Neural progenitor cell (in vitro differentiated cells): ENCODE results near the gene WASHC4.

ENCODE experiments used
- EZH2 ChIP-seq: fragments of 200-600 bp; sonication (generic); IDR thresholded peaks from 2 replicates; pipeline ENCODE4 v1.6.1; 2017; ENCODE audit warnings: antibody characterized with exemption, mild to moderate bottlenecking, moderate library complexity
- EZH2phosphoT487 ChIP-seq: fragments of 200-600 bp; sonication (generic); IDR thresholded peaks from 2 replicates; pipeline ENCODE4 v1.6.1; 2017; ENCODE audit warnings: antibody characterized with exemption
- TF ChIP-seq, protein P1 (sequence below): fragments of 200-600 bp; sonication (generic); IDR thresholded peaks from 2 replicates; pipeline ENCODE4 v1.5.1; 2017; ENCODE audit warnings: antibody characterized with exemption, mild to moderate bottlenecking

DNA sequence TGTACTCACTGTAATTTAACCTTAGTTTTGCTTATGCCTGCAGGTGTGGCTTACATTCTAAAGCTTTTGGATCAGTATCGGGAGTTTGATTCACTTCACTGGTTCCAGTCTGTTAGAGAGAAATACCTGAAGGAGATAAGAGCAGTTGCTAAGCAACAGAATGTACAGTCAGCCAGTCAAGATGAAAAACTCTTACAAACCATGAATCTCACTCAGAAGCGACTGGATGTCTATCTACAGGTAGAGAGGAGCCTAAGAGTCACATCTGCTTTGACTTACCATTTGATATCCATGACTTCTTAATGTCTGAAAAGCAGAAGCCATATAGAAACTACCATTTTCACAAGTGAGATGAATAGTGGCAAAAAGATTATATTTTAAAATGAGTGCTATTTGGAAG is 56.5 kb downstream of the WASHC4 start:
- TF ChIP-seq, protein P1, sequence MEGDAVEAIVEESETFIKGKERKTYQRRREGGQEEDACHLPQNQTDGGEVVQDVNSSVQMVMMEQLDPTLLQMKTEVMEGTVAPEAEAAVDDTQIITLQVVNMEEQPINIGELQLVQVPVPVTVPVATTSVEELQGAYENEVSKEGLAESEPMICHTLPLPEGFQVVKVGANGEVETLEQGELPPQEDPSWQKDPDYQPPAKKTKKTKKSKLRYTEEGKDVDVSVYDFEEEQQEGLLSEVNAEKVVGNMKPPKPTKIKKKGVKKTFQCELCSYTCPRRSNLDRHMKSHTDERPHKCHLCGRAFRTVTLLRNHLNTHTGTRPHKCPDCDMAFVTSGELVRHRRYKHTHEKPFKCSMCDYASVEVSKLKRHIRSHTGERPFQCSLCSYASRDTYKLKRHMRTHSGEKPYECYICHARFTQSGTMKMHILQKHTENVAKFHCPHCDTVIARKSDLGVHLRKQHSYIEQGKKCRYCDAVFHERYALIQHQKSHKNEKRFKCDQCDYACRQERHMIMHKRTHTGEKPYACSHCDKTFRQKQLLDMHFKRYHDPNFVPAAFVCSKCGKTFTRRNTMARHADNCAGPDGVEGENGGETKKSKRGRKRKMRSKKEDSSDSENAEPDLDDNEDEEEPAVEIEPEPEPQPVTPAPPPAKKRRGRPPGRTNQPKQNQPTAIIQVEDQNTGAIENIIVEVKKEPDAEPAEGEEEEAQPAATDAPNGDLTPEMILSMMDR: no peak
- TF ChIP-seq EZH2 (no peak), EZH2phosphoT487 (no peak)
